Activated CD8-positive, alpha-beta memory T cell treated with anti-CD3 and anti-CD28 coated beads for 24 hours (primary cell): ENCODE results near the gene ESRP2.

Experiments used
- DNase-seq: peaks from one replicate; pipeline ENCODE4 v3.0.0-alpha.2; 2020

Gene ESRP2

GRCh38 chr16:68236826-68237242, 907 bp upstream of the ESRP2 start:
- no peak for DNase-seq

GRCh38 chr16:68236137-68236825, 354 bp upstream of the ESRP2 start:
- DNase-seq, result peak; percentile 76

- DNase-seq, result no peak
Observed at GRCh38 chr16:68235108-68235886, 630 bp downstream of the ESRP2 start.

GRCh38 chr16:68234188-68235107, 1.5 kb downstream of the ESRP2 start:
- no peak for DNase-seq

GRCh38 chr16:68233835-68234187, 2.1 kb downstream of the ESRP2 start:
- DNase-seq, result no peak

- DNase-seq, result no peak
Observed at GRCh38 chr16:68233085-68233834, 2.7 kb downstream of the ESRP2 start.

- no peak for DNase-seq
Observed at GRCh38 chr16:68232335-68232734, 3.6 kb downstream of the ESRP2 start.

- no peak for DNase-seq
Observed at GRCh38 chr16:68231384-68232136, 4.4 kb downstream of the ESRP2 start.

- no peak for DNase-seq
Observed at GRCh38 chr16:68230956-68231355, 5.0 kb downstream of the ESRP2 start.

GRCh38 chr16:68230176-68230571, 5.8 kb downstream of the ESRP2 start:
- DNase-seq, result no peak

GRCh38 chr16:68229431-68230175, 6.3 kb downstream of the ESRP2 start:
- DNase-seq, result peak; percentile 81

- DNase-seq, result no peak
Observed at GRCh38 chr16:68228652-68229051, 7.3 kb downstream of the ESRP2 start.

- no peak for DNase-seq
Observed at GRCh38 chr16:68227850-68228553, 7.9 kb downstream of the ESRP2 start.

- no peak for DNase-seq
Observed at GRCh38 chr16:68227183-68227793, 8.6 kb downstream of the ESRP2 start.

GRCh38 chr16:68226116-68226515, 9.8 kb downstream of the ESRP2 start:
- DNase-seq, result no peak

- DNase-seq, result no peak
Observed at GRCh38 chr16:68223072-68223471, 12.9 kb downstream of the ESRP2 start.

- DNase-seq, result no peak
Observed at GRCh38 chr16:68219725-68220351, 16.1 kb downstream of the ESRP2 start.

- DNase-seq, result no peak
Observed at GRCh38 chr16:68217506-68217905, 18.4 kb downstream of the ESRP2 start.

- no peak for DNase-seq
Observed at GRCh38 chr16:68216240-68216639, 19.7 kb downstream of the ESRP2 start.

- no peak for DNase-seq
Observed at GRCh38 chr16:68215302-68215701, 20.6 kb downstream of the ESRP2 start.
